ENCODE results near the gene TENM4. TPM values are rescaled to one million over a fixed set of nuclear protein-coding genes. Genes with fewer than 3 reads are reported as not detected.
"Not testable (repeated sequence)": the region's sequence is repeated elsewhere in the genome, so short reads cannot be mapped to it uniquely, and the experiment has no call there.

TENM4 gene
- total RNA-seq, 2 donors from 2014 or later = 2.6 to 6.8 TPM

DNA sequence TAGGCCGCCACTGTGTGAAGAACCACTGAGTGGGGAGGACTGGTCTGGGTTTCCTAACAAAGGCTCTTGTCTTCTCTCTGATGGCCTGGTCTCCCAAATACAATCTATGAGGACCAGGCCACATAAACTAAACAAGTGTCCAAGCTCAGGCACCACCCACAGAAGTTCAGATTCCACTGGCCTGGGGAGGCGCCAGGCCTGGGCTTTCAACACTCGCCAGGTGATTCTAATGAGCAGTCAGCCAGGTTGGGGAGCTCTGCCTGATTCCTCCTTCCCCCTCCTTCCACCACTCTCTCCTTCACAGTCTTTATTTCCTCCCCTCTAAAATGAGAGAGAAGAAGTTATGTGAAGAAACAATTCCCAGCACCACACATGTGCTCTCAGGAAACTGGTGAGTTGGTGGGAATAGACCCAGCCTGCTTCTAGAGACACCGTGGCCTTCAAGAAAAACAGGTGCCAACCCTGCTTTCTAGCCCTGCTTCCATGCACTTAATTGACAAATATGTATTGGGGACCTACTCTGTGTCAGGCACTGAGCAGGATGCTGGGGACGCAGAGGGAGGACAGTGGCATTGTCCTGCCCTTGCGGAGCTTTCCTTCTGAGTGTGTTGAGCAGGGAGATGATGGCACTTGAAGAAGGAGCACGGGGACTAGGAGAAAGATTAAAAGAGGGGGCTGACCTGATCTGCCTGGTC is 242.5 kb downstream of the TENM4 start:
- no peak overlapping the region for H3K27ac ChIP-seq
- H3K9me3 ChIP-seq = no peaks in the 10 kb centered on the region
- 95% methylated on average over 7 of the region's 7 CpGs for whole genome bisulfite sequencing
- TF ChIP-seq POLR2A (IDR thresholded peaks at IDR 0.05) (no peak), CTCF (IDR thresholded peaks at IDR 0.05) (no peak), POLR2AphosphoS5 (IDR thresholded peaks at IDR 0.05) (no peak)
- no peaks in the 10 kb centered on the region for H3K27me3 ChIP-seq (replicated peaks; ENCODE audit: insufficient read depth)
- no peak for DNase-seq (ENCODE audit: low spot score)
- H3K4me3 ChIP-seq = no peak overlapping the region
- intact Hi-C loops (cut with DNase I) = no loop called here
- no peaks in the 10 kb centered on the region for H3K36me3 ChIP-seq
- no peaks in the 10 kb centered on the region for H3K4me1 ChIP-seq (replicated peaks)

DNA sequence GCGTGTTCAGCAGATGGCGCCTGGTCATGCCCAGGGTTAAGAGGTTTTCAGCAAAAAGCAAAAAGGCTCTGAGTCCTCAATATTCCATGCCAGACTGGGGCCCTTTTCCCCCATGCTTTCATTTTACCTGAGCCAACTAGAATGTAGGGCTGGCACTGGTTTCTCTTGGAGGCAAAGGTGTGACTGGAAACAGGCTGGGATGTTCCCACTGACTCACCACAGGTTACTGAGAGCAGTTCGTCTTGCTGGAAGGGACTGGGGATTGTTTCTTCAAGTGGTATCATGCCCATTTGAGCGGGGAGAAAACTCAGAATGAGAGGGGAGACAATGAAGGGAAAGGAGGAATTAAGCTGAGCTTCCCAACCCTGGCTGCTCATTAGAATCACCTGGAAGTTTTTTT is 243.9 kb downstream of the TENM4 start:
- H3K27ac ChIP-seq = no peak overlapping the region
- H3K27me3 ChIP-seq (replicated peaks; ENCODE audit: insufficient read depth) = no peaks in the 10 kb centered on the region
- H3K4me3 ChIP-seq = no peak overlapping the region
- 67% methylated on average over 4 of the region's 4 CpGs for WGBS
- intact Hi-C loops (cut with DNase I) = no loop called here
- DNase-seq (ENCODE audit: low spot score) = no peak
- H3K4me1 ChIP-seq (replicated peaks) = no peaks in the 10 kb centered on the region
- no peaks in the 10 kb centered on the region for H3K36me3 ChIP-seq
- H3K9me3 ChIP-seq = no peaks in the 10 kb centered on the region
- TF ChIP-seq POLR2A (IDR thresholded peaks at IDR 0.05) (no peak), CTCF (IDR thresholded peaks at IDR 0.05) (no peak), POLR2AphosphoS5 (IDR thresholded peaks at IDR 0.05) (no peak)

GRCh38 chr11:79195209-79195608 is 245.6 kb downstream of the TENM4 start:
- TF ChIP-seq POLR2AphosphoS5 (IDR thresholded peaks at IDR 0.05) (no peak), CTCF (IDR thresholded peaks at IDR 0.05) (no peak), POLR2A (IDR thresholded peaks at IDR 0.05) (no peak)
- Histone ChIP-seq H3K9me3 (no peaks in the 10 kb centered on the region), H3K27ac (no peak overlapping the region), H3K4me1 (replicated peaks) (no peaks in the 10 kb centered on the region), H3K4me3 (no peak overlapping the region), H3K27me3 (replicated peaks; ENCODE audit: insufficient read depth) (no peaks in the 10 kb centered on the region), H3K36me3 (no peaks in the 10 kb centered on the region)
- no peak for DNase-seq (ENCODE audit: low spot score)
- WGBS = 94% methylated on average over 4 of the region's 4 CpGs
- intact Hi-C loops (cut with DNase I) = no loop called here

GRCh38 chr11:79193663-79194310 is 247.0 kb downstream of the TENM4 start:
- Histone ChIP-seq H3K4me1 (replicated peaks) (no peaks in the 10 kb centered on the region), H3K27me3 (replicated peaks; ENCODE audit: insufficient read depth) (no peaks in the 10 kb centered on the region), H3K9me3 (no peaks in the 10 kb centered on the region), H3K27ac (no peak overlapping the region), H3K36me3 (no peaks in the 10 kb centered on the region), H3K4me3 (no peak overlapping the region)
- intact Hi-C loops (cut with DNase I) = no loop called here
- 88% methylated on average over 7 of the region's 7 CpGs for WGBS
- TF ChIP-seq CTCF (IDR thresholded peaks at IDR 0.05) = no peak
- TF ChIP-seq POLR2AphosphoS5 (IDR thresholded peaks at IDR 0.05) = no peak
- TF ChIP-seq POLR2A (IDR thresholded peaks at IDR 0.05) = no peak
- DNase-seq (ENCODE audit: low spot score) = no peak

DNA sequence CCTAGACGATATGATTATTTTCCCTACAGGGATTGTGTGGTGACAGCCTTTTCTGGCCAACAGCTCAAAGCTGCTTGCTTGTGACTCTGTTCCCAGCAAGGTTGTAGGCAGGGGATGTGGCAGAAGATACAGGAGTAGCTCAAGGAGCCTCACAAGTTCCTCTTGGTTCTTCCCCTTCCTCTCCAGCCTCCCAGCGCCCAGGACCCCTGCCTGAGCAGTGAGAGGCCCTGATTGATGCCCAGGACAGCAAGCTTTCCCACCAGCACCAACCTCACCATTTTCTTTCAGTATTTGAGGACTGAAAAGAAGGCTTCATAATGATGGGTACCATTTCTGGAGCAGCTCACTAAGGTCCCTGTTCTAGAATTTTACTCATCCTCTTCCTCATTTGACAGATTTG is 248.0 kb downstream of the TENM4 start:
- TF ChIP-seq POLR2A (IDR thresholded peaks at IDR 0.05) = no peak
- no peak for TF ChIP-seq POLR2AphosphoS5 (IDR thresholded peaks at IDR 0.05)
- no peak for TF ChIP-seq CTCF (IDR thresholded peaks at IDR 0.05)
- Histone ChIP-seq H3K27ac (no peak overlapping the region), H3K36me3 (no peaks in the 10 kb centered on the region), H3K4me1 (replicated peaks) (no peaks in the 10 kb centered on the region), H3K4me3 (no peak overlapping the region), H3K27me3 (replicated peaks; ENCODE audit: insufficient read depth) (no peaks in the 10 kb centered on the region), H3K9me3 (no peaks in the 10 kb centered on the region)
- intact Hi-C loops (cut with DNase I) = no loop called here
- WGBS = 80% methylated on average over 2 of the region's 2 CpGs
- DNase-seq (ENCODE audit: low spot score) = no peak

DNA sequence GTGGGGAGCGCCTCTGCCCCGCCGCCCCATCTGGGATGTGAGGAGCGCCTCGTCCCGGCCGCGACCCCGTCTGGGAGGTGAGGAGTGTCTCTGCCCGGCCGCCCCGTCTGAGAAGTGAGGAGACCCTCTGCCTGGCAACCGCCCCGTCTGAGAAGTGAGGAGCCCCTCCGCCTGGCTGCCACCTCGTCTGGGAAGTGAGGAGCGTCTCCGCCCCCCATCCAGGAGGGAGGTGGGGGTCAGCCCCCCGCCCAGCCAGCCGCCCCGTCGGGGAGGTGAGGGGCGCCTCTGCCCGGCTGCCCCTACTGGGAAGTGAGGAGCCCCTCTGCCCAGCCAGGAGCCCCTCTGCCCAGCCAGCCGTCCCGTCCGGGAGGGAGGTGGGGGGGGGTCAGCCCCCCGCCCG is 249.1 kb downstream of the TENM4 start:
- H3K4me3 ChIP-seq; H3K27ac ChIP-seq; H3K36me3 ChIP-seq; DNase-seq (ENCODE audit: low spot score); H3K4me1 ChIP-seq (replicated peaks); H3K27me3 ChIP-seq (replicated peaks; ENCODE audit: insufficient read depth); H3K9me3 ChIP-seq; intact Hi-C loops (cut with DNase I): not testable (repeated sequence)
- WGBS = 96% methylated on average over 24 of the region's 29 CpGs

DNA sequence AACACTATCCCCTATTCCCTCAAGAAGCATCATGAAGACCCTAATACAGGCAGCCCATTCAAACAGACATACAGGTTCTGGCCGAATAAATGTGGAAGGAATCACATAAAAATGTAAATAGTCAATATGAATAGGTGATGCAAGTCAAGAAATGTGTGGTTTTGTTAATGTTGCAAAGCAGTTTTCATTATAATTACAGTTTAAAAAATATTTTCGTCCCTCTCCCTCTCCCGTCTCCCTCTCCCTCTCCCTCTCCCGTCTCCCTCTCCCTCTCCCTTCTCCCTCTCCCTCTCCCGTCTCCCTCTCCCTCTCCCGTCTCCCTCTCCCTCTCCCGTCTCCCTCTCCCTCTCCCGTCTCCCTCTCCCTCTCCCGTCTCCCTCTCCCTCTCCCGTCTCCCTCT is 250.3 kb downstream of the TENM4 start:
- H3K9me3 ChIP-seq; H3K27me3 ChIP-seq (replicated peaks; ENCODE audit: insufficient read depth); H3K27ac ChIP-seq; intact Hi-C loops (cut with DNase I); H3K36me3 ChIP-seq; DNase-seq (ENCODE audit: low spot score); H3K4me3 ChIP-seq; H3K4me1 ChIP-seq (replicated peaks): not testable (repeated sequence)
- 96% methylated on average over 10 of the region's 10 CpGs for WGBS
